ENCODE measurements around the gene MEIOSIN. TPM values are rescaled to one million over a fixed set of nuclear protein-coding genes. Genes with fewer than 3 reads are reported as not detected.

Gene MEIOSIN
- total and polyA plus RNA-seq, 9 of the 15 experiments (the other 6 are each of a cell fraction or from before 2014, with no cell fraction given), result 0.06 to 2.0 (median 0.76) TPM

- TF ChIP-seq SIN3B (IDR thresholded peaks at IDR 0.05; ENCODE audit: low read depth), result no peak
- no peak for TF ChIP-seq EGR1 (conservative IDR thresholded peaks at IDR 0.05)
- TF ChIP-seq ZNF561 (CRISPR knock-in tag; conservative IDR thresholded peaks at IDR 0.05), result no peak
- no peak for TF ChIP-seq ZC3H11A (IDR thresholded peaks at IDR 0.05; ENCODE audit: low read depth, low read length)
- TF ChIP-seq POLR2H (tag; IDR thresholded peaks at IDR 0.05; ENCODE audit: low read depth), result 0 out of 2 replicates have a peak, but pooled peaks have one; percentile 2
- no peak for TF ChIP-seq ZNF449 (CRISPR knock-in tag; IDR thresholded peaks at IDR 0.05)
- no peak for TF ChIP-seq ZNF740 (CRISPR knock-in tag; IDR thresholded peaks at IDR 0.05)
- peak in 1 of 2 experiments; percentile 55; a peak in 1 of 4 replicates for TF ChIP-seq ZNF740 (tag; IDR thresholded peaks at IDR 0.05)
- TF ChIP-seq SMAD4 (CRISPR knock-in tag; conservative IDR thresholded peaks at IDR 0.05), result no peak
- no peak for TF ChIP-seq FOXK2 (conservative IDR thresholded peaks at IDR 0.05 in 1 of 2, IDR thresholded peaks at IDR 0.05 in 1 of 2; ENCODE audit: low read depth in 2 of 2)
- TF ChIP-seq IRF9 (tag; IDR thresholded peaks at IDR 0.05), result no peak
- TF ChIP-seq ZNF511 (CRISPR knock-in tag; IDR thresholded peaks at IDR 0.05), result no peak
- 0 out of 2 replicates have a peak, but pooled peaks have one; percentile 18 for TF ChIP-seq STAG1 (CRISPR knock-in tag; IDR thresholded peaks at IDR 0.05; ENCODE audit: borderline replicate concordance)
- peak; percentile 94 for TF ChIP-seq HNRNPLL (IDR thresholded peaks at IDR 0.05; ENCODE audit: low read depth, low read length, poor library complexity, severe bottlenecking)
- no peak for TF ChIP-seq CHD4 (IDR thresholded peaks at IDR 0.05; ENCODE audit: insufficient read depth, insufficient replicate concordance, low read depth, low read length, poor library complexity, severe bottlenecking)
- TF ChIP-seq NFIX (CRISPR knock-in tag; IDR thresholded peaks at IDR 0.05; ENCODE audit: low read depth), result no peak
- TF ChIP-seq UBTF (IDR thresholded peaks at IDR 0.05; ENCODE audit: borderline replicate concordance in 1 of 2, low read depth in 2 of 2, low read length in 2 of 2), result no peak
- TF ChIP-seq E4F1 (CRISPR knock-in tag; IDR thresholded peaks at IDR 0.05; ENCODE audit: borderline replicate concordance), result no peak
- no peak for TF ChIP-seq NFATC3 (IDR thresholded peaks at IDR 0.05)
Measured at GRCh38 chr19:45769821-45770191, 36.6 kb downstream of the MEIOSIN start (continued).
